ENCODE results near the gene MYOM3.

- TF ChIP-seq FOXP1 (IDR thresholded peaks at IDR 0.05): no peak
- no peak for TF ChIP-seq FOXP1 (CRISPR knock-in tag; IDR thresholded peaks at IDR 0.05)
- no peak for TF ChIP-seq TOPORS (CRISPR knock-in tag; IDR thresholded peaks at IDR 0.05)
- no peak for TF ChIP-seq ZNF407 (CRISPR knock-in tag; IDR thresholded peaks at IDR 0.05; ENCODE audit: not compliant biosample characterization)
- no peak for TF ChIP-seq RBM39 (IDR thresholded peaks at IDR 0.05; ENCODE audit: low read depth, low read length, poor library complexity, severe bottlenecking)
- TF ChIP-seq CTCF (CRISPR knock-in tag; IDR thresholded peaks at IDR 0.05): no peak
- TF ChIP-seq ZBTB44 (CRISPR knock-in tag; IDR thresholded peaks at IDR 0.05): no peak
- TF ChIP-seq POLR2A (IDR thresholded peaks at IDR 0.05; ENCODE audit: insufficient read depth in 1 of 2, low read depth in 2 of 2, low read length in 2 of 2): no peak
- TF ChIP-seq RFX5 (IDR thresholded peaks at IDR 0.05; ENCODE audit: low read depth, low read length): no peak
- TF ChIP-seq JUN (CRISPR knock-in tag; IDR thresholded peaks at IDR 0.05): no peak
- no peak for TF ChIP-seq POLR2G (IDR thresholded peaks at IDR 0.05; ENCODE audit: low read depth, low read length)
- TF ChIP-seq ZNF800 (CRISPR knock-in tag; IDR thresholded peaks at IDR 0.05): no peak
- no peak for TF ChIP-seq GABPA (IDR thresholded peaks at IDR 0.05; ENCODE audit: low read depth, low read length)
- TF ChIP-seq GABPA (CRISPR knock-in tag; IDR thresholded peaks at IDR 0.05; ENCODE audit: low read depth): no peak
- no peak for TF ChIP-seq IKZF1 (IDR thresholded peaks at IDR 0.05)
- TF ChIP-seq ZKSCAN8 (CRISPR knock-in tag; IDR thresholded peaks at IDR 0.05; ENCODE audit: borderline replicate concordance): no peak
Observed at GRCh38 chr1:24095140-24095859, 16.6 kb downstream of the MYOM3 start.

Data from HepG2 (cell line).